HG03565 (cell line): ENCODE measurements around the gene ZBTB1.
"Not testable (repeated sequence)": the region's sequence is repeated elsewhere in the genome, so short reads cannot be mapped to it uniquely, and the experiment has no call there.

Experiments
- ATAC-seq: cut with Tn5 transposase; IDR thresholded peaks from one replicate; pipeline ENCODE4 v1.9.1; 2021; ENCODE audit warnings: mild to moderate bottlenecking, moderate library complexity; ENCODE audit not compliant: unreplicated experiment

The ZBTB1 gene

DNA sequence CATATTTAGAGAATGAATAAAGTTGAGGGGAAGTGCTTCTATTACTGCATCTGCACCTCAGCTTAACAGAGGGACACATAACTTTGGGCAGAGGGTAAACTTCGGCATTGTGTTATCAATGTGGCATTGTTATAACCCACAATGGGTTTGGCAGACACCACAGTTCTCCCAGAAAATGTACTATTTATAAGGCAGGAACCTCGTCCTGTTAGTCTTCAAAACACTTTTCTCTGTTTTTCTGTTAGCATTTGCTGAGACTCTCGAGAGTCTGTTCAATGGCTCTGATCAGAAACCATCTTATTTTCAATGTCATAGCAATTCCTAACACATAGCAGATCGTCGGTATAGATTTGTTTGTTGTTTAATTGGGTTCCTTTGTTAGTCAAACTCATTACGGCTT is 59.1 kb downstream of the ZBTB1 start:
- no peak for ATAC-seq

DNA sequence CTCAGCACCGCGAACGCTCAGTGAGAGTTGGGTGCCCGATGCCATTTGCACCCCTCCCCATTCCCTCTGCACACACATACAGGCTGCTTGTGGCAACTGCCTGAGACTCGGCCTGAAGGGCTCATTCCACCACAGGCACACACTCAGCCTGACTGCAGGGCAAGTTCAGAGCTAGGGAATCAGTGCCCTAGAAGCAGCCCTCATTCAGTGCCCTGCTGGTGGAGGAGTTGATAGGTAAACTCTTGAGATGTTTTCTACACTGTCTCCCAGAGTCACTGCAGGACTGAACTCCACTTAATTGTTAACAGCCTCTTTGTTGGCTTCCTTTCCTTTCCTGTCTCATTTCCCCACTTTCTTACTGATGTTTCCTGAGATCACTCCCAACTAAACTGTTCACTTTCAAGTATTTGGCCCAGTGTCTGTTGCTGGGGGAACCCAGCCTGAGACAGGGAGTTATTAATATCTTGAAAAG is 62.1 kb downstream of the ZBTB1 start:
- no peak for ATAC-seq

DNA sequence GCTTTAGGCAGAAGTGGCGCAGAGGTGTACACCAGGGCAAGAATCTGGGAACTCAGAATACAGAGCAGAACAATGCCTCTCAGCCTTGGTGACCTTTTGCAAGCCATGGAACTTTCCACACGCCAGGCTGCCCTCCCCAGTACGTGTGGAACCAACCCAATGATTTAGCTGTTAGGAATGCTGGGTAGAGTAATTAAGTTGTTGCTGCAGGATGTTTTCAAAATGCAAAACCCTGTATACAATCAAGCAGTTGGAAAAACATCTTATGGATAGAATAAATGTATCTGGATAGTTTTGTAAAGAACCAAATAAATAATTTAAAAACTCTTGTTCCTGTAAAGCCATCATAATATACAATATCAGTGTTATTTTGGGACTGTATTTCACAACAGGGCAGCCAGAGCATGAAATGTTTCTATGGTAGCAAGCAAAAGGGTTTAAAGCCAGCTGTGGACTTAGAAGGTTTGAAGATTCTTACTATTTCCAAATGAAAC is 64.6 kb downstream of the ZBTB1 start:
- no peak for ATAC-seq

DNA sequence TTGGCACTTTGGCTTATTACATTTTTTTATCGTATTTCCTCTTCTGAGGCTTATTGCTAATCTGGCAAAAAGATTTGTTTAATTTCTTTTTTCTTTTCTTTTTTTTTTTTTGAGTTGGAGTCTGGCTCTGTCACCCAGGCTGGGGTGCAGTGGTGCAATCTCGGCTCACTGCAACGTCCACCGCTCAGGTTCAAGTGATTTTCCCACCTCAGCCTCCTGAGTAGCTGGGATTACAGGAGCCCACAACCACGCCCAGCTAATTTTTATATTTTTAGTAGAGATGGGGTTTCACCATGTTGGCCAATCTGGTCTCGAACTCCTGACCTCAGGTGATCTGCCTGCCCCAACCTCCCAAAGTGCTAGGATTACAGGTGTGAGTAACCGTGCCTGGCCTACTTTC is 65.1 kb downstream of the ZBTB1 start:
- ATAC-seq = not testable (repeated sequence)

DNA sequence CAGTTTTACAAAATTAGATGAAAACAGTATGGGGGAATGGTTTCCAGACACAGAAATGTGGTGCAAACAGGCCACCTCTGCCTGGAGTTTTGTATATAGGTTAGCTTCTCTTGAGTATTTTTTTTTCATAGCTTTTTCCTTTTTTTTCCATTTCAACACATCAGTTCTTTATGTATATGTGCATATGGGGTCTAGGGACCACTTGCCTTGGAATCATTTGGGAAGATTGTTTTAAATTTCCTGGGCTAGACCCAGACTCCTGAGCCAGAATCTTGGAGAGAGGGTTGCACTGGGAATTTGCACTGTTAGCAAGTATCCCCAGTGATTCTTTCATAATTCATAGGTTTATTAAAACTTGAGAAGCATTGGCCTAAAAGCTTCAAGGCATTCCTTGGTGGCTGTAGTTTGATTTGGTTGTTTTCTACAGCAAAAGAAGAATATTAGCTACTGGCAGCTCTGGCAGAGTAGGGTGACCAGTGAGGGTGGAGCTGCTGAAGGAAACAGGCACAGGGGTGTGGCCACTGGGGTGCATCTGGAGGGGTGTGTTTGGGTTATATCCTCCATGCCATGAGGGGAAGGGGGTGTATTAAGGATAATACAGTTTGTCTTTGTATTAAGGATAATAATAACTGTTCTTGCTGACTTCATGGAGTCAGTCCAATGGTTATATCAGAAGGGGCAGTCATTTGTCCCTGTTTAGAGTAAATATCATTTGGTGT is 68.0 kb downstream of the ZBTB1 start:
- no peak for ATAC-seq

GRCh38 chr14:64573109-64573508 is 68.5 kb downstream of the ZBTB1 start:
- no peak for ATAC-seq
